Effector memory CD4-positive, alpha-beta T cell (primary cell): Measurements from ENCODE around the gene KCNS3.

Experiments
- DNase-seq, 3 donors: peaks; one replicate each; pipeline ENCODE4 v3.0.0-alpha.2; 2020
- H3K27ac ChIP-seq: 2 replicates; pipeline ENCODE4 v1.7.0; 2013; ENCODE audit warnings: mild to moderate bottlenecking, low read length, moderate library complexity; ENCODE audit not compliant: insufficient read depth, poor library complexity, severe bottlenecking
- H3K27me3 ChIP-seq: replicated peaks from 2 replicates; pipeline ENCODE4 v1.7.0; 2013; ENCODE audit warnings: mild to moderate bottlenecking, low read length; ENCODE audit not compliant: insufficient read depth, control insufficient read depth, poor library complexity, severe bottlenecking
- H3K36me3 ChIP-seq: 2 replicates; pipeline ENCODE4 v1.7.0; 2013; ENCODE audit warnings: mild to moderate bottlenecking, low read length, moderate library complexity; ENCODE audit not compliant: control insufficient read depth, insufficient read depth
- H3K4me1 ChIP-seq: 2 replicates; pipeline ENCODE4 v1.7.0; 2013; ENCODE audit warnings: low read length, mild to moderate bottlenecking; ENCODE audit not compliant: control insufficient read depth, insufficient read depth, poor library complexity, severe bottlenecking
- H3K4me3 ChIP-seq: 2 replicates; pipeline ENCODE4 v1.7.0; 2013; ENCODE audit warnings: low read length, low read depth, mild to moderate bottlenecking; ENCODE audit not compliant: insufficient read depth, poor library complexity, severe bottlenecking
- H3K9me3 ChIP-seq: 2 replicates; pipeline ENCODE4 v1.7.0; 2013; ENCODE audit warnings: mild to moderate bottlenecking, low read length, moderate library complexity; ENCODE audit not compliant: control insufficient read depth

KCNS3 gene

DNA sequence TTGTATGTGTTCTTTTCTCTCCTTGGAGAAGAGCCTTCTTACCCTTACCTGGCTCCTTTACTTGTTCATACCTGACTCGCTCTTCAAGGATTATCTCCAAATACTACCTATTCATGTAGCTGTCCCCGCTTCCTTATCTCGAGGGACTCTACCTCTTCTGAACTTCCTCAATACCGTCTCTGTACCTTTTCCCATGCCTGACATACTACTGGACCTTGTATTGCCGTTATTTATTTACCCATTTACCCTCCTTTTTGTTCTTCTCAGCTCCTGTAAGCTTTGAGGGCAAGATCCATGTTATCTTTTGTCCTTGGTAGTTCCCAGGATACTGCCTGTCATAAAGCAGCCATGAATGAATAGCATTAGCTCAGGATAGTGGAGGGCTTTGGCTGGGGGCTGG is 32.5 kb downstream of the KCNS3 start:
- H3K4me1 ChIP-seq: no peaks in the 10 kb centered on the region
- H3K36me3 ChIP-seq: no peaks in the 10 kb centered on the region
- DNase-seq: no peak
- peaks cover 8% of the 10 kb centered on the region for H3K27me3 ChIP-seq
- H3K9me3 ChIP-seq: no peaks in the 10 kb centered on the region
- H3K27ac ChIP-seq: no peak overlapping the region
- no peak overlapping the region for H3K4me3 ChIP-seq

DNA sequence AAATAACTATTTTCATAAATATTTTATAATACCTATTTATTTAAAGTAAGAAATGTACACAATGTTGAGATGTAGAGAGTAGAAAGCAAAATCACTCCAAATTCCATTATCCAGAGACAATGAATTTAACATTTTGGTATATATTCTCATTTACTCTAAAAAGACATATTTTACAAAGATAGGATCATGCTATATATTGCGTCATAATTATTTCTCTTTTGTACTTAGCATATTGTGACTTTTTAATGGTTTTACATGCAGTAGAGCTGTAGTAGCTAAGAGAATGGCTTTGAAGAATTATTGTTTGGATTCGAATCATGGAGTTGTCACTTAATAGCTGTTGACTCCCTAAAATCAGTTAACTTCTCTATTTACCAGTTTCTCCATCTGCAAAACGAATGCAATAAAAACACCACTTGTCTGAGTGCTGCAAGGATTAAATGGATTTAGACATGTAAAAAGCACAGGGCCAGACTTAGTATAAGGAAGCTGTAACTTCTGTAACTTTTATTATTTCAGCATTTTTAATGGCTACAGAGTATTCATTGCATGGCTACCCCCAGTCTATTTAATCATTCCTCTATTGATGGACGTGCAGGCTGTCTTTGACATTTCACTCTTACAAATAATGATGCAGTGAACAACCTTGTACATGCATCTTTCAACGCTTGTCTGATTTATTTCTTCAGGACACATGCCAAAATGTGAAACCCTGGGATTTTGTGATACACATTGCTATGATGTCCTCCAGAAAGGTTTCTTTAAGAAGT is 33.2 kb downstream of the KCNS3 start:
- peaks cover 8% of the 10 kb centered on the region for H3K27me3 ChIP-seq
- H3K36me3 ChIP-seq: no peaks in the 10 kb centered on the region
- H3K9me3 ChIP-seq: no peaks in the 10 kb centered on the region
- H3K4me1 ChIP-seq: no peaks in the 10 kb centered on the region
- DNase-seq: no peak
- H3K4me3 ChIP-seq: no peak overlapping the region
- no peak overlapping the region for H3K27ac ChIP-seq

DNA sequence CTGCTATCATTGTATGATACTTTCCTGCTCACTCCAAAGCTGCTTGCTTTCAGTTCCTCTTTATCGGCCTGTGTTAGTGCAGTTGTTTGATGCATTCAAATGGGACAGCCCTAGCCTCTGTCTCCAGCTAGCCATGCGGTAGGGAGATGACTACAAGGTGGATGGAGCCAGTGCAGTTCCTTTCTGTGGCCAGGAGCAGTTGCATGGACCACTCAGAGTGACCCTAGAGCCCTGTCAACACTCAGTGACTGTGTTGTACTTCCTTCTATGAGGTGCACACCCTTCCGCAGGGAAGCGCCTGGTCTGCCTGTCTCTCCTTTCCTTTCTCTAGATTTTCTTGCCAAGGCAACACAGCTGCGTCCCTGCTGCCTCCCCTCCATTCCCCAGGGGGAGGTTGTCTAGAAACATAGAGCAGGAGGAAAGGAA is 33.8 kb downstream of the KCNS3 start:
- no peaks in the 10 kb centered on the region for H3K9me3 ChIP-seq
- no peaks in the 10 kb centered on the region for H3K4me1 ChIP-seq
- no peak overlapping the region for H3K27ac ChIP-seq
- no peak overlapping the region for H3K4me3 ChIP-seq
- no peak for DNase-seq
- H3K36me3 ChIP-seq: no peaks in the 10 kb centered on the region
- H3K27me3 ChIP-seq: peaks cover 8% of the 10 kb centered on the region

DNA sequence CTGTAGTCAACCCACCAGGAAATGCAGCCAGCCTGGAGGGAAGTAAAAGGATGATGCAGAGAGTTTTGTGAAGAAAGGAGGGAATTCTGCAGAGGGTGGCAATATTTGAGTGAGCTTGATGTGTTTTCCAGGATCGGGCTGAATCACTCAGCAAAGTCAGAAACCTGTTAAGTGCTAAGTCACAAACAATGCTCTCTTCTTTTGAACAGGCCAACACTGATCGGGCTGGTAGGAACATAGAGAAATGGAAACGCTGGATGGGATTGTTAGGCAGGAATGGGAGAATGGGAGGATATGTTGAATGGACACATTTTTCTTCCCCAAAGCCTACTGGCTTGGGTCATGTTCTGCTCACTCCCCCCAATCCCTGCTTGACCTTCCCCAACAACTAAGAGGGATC is 36.6 kb downstream of the KCNS3 start:
- Histone ChIP-seq H3K27me3 (peaks cover 6% of the 10 kb centered on the region), H3K4me3 (no peak overlapping the region), H3K9me3 (no peaks in the 10 kb centered on the region), H3K4me1 (no peaks in the 10 kb centered on the region), H3K36me3 (no peaks in the 10 kb centered on the region), H3K27ac (no peak overlapping the region)
- DNase-seq: no peak

DNA sequence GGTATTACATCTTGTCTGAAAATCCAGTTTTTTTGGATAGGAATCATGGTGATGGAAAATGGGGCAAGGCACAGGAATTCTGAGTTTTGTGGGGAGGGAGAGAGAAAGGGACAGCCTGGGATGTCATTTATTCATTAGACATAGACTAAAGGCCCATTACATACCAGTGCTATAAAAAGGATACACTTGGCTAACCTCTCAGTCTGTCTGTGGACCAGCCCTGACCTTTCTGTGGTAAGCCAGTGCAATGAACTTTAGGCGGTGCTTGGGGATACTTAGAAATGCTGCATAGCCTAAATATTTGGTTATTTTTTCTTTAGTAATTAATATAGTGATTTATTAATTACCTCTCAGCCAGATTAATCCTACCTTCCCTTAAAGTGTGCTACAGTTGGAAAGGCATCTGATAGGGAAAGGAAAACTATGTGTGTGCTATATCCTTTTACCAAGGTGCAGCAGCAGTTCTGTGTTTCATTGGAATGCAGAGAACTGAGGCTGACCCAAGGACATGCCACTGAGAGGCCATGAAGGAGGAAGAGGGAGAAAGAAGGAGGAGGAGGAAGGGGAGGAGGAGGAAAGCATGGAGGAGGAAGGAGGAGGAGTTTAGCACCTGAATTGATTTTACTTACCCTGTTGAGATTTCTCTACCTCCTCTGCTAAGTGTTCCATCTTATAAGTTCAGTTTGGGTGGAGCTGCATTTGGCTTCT is 37.5 kb downstream of the KCNS3 start:
- Histone ChIP-seq H3K4me1 (no peaks in the 10 kb centered on the region), H3K27me3 (no peaks in the 10 kb centered on the region), H3K36me3 (no peaks in the 10 kb centered on the region), H3K9me3 (no peaks in the 10 kb centered on the region), H3K27ac (no peak overlapping the region), H3K4me3 (no peak overlapping the region)
- no peak for DNase-seq

DNA sequence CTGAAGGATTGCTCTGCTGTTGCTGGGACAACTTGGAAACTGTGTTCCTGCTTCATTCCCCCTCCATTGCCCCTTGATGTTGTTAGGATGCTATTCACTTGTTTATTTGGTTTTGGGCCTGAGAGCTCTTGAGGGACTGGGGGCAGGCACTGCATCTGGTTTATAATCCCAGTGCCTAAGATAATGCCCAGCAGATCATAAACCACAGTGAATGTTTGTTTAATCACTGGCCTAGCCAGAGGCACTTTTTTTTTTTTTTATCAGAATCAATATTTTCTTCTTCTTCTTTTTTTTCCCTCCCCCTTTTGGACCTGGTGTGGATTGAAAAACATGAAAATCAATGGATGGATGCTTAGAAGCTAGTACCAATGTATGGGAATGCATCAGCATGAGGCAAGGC is 38.1 kb downstream of the KCNS3 start:
- H3K27me3 ChIP-seq: no peaks in the 10 kb centered on the region
- no peaks in the 10 kb centered on the region for H3K36me3 ChIP-seq
- no peaks in the 10 kb centered on the region for H3K9me3 ChIP-seq
- no peaks in the 10 kb centered on the region for H3K4me1 ChIP-seq
- no peak overlapping the region for H3K27ac ChIP-seq
- no peak overlapping the region for H3K4me3 ChIP-seq
- no peak for DNase-seq

DNA sequence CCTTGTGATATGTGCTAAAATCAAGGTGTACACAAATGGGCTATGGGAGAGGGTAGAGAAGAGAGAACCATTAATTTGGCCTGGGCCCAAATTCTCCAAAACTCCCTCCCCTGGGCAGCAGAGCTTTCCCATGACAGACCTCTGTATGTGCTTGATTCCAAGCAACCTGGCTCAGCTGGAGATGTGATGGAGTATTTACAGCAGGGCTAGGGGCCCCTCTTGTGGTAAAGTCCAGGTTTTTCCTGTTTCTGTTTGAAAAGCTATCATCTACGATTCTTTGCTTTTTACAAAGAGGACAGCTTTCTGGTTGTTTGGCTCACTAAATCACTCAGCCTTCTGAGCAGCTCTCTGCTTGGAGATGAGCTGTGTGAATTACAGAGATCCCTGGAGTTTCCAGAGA is 40.3 kb downstream of the KCNS3 start:
- Histone ChIP-seq H3K27me3 (no peaks in the 10 kb centered on the region), H3K9me3 (no peaks in the 10 kb centered on the region), H3K36me3 (no peaks in the 10 kb centered on the region), H3K4me1 (no peaks in the 10 kb centered on the region), H3K4me3 (no peak overlapping the region), H3K27ac (no peak overlapping the region)
- no peak for DNase-seq

DNA sequence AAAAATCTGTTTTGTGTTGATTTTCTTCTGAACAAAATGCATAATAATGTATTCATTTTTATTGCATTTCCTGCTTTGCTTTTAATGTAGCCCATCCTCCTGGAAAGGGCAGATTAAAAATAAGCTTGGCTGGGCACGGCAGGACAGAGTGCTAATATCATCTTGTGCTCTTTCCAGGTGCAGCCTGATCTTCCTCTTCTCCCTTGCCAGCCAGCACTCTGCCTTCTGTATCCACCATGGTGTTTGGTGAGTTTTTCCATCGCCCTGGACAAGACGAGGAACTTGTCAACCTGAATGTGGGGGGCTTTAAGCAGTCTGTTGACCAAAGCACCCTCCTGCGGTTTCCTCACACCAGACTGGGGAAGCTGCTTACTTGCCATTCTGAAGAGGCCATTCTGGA is 52.3 kb downstream of the KCNS3 start:
- Histone ChIP-seq H3K27ac (no peak overlapping the region), H3K9me3 (no peaks in the 10 kb centered on the region), H3K27me3 (no peaks in the 10 kb centered on the region), H3K36me3 (no peaks in the 10 kb centered on the region), H3K4me1 (no peaks in the 10 kb centered on the region), H3K4me3 (no peak overlapping the region)
- no peak for DNase-seq

DNA sequence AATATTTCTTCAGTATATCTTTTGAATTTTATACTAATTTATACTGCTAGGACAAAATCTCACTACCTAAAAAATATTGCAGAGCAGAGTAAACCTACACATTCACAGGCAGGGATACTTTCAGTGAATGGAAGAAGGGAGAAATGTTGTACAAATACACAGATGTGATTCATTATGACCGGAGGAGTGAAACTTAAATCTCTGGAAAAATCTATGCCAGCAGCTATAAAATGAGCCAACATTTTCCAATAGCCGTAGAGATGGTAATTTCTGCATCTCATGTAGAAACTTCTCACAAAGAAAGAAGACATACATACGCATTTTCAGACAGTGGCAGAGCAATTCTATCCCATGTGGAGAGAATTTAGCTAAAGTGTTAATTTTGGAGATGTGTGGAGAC is 54.8 kb downstream of the KCNS3 start:
- H3K4me3 ChIP-seq: no peak overlapping the region
- no peak overlapping the region for H3K27ac ChIP-seq
- no peaks in the 10 kb centered on the region for H3K36me3 ChIP-seq
- H3K4me1 ChIP-seq: no peaks in the 10 kb centered on the region
- no peaks in the 10 kb centered on the region for H3K9me3 ChIP-seq
- H3K27me3 ChIP-seq: no peaks in the 10 kb centered on the region
- DNase-seq: no peak

DNA sequence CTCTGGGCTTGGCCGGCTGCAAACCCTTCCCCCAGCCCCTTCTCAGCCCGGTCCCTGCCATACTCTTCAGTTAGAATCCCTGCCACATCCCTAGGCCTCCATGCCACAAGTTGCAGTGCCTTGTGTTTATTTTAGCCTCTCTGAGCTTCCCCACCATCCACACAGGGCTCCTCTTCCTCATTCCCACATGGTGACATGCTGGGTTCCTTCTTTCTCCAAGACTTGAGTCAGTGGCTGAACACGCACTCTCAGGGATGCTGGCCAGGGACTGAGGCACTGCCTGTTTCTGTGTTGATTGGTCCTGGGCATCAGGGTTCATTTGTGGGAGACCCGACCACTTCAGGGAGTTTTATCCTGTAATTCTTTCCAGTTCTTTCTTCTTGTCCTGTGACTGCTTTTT is 56.3 kb downstream of the KCNS3 start:
- no peak overlapping the region for H3K27ac ChIP-seq
- no peaks in the 10 kb centered on the region for H3K27me3 ChIP-seq
- no peaks in the 10 kb centered on the region for H3K36me3 ChIP-seq
- no peak overlapping the region for H3K4me3 ChIP-seq
- H3K4me1 ChIP-seq: no peaks in the 10 kb centered on the region
- no peaks in the 10 kb centered on the region for H3K9me3 ChIP-seq
- no peak for DNase-seq
